ENCODE measurements around the gene TFF2. TPM values are rescaled to one million over a fixed set of nuclear protein-coding genes. Genes with fewer than 3 reads are reported as not detected.
A peak's percentile ranks its signal among the peaks of the same experiment; 100 is the strongest.

The TFF2 gene
- total RNA-seq, 1 donor from 2014 or later: not detected

DNA sequence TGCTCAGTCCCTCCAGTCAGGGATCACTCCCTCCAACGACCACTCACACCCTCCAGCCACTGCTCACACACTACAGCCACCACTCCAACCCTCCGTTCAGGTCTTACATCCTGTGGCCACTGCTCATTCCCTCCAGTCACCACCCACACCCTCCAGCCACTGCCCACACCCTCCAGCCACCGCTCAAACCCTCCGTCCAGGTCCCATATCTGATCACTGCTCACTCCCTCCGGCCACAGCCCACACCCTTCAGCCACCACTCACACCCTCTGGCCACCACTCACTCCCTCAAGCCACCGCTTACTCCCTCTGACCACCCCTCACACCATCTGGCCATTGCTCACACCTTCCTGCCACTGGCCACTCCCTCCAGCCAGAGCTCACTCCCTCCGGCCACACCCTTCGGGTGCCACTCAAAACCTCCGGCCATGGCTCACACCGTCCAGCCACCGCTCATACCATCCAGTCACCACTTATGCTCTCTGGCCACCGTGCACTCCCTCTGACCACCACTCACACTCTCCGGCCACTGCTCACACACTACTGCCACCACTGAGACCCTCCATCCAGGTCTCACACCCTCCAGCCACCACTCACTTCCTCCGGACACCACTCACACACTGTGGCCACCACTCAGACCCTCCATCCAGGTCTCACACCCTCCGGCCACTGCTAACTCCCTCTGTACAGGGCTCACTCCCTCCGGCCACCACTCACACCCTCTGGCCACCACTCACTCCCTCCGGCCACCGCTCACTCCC, 20.3 kb upstream of the TFF2 start:
- DNase-seq (no peak), ATAC-seq (ENCODE audit: poor library complexity) (no peak)
- intact Hi-C loops (cut with DNase I): no loop called here

DNA sequence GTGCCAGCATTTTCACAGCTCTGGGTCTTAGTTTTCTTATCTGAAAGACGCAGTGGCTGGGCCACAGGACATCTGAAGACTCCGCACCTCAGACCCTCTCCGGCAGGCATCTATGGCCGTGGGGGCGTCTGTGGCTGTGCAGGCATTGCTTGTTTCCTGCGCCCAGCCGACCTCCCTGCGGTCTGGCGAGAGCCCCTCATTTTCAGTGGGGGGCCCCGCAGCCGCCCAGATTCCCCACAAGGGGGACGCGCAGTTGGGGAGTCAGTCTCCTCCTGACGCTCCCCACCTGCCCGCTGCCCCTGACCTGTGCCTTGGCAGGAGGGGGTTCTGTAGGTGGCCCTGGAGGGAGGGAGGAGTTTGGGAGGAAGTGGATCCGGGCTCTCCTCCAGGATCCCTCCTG, 19.0 kb upstream of the TFF2 start:
- DNase-seq: no peak
- ATAC-seq (ENCODE audit: poor library complexity): no peak
- intact Hi-C loops (cut with DNase I): no loop called here

DNA sequence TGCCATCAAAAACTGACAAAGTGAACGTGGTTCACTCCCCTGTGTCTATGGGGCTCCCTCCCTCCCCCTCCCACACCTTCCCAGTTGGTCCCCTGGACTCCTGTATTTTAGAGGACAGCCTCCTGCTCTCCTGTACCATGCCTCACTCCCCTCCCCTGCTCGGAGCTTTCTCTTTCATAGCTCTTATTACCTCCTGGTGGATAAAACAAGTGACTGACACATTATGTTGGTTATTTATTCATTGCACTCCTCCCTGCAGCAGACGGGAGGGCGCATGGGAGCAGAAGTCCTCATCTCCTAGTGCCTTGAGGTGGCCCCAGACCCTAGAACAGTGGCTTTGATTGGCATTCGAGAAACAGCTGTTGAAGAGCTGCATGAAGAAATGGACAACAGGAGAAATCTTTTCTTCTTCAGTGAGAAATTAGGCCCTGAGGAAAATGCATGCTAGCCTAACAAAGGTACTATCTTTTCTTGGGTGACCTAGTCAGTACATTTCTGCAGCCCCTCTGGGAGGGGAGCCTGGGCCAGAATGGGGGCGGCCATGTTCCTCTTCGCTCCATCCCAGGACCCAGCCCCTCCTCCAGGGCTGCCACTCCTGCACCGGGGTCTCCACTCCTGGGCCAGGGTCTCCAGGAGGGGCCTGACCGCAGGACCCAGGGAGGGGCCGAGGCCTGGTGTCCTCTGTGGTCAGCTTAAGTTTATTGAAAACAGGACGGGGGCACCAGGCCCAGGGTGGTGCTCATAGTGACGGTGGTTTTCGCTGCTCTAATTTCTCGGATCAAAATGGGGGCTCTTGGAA, 16.8 kb upstream of the TFF2 start:
- ATAC-seq (ENCODE audit: poor library complexity) (no peak), DNase-seq (no peak)
- intact Hi-C loops (cut with DNase I): no loop called here

DNA sequence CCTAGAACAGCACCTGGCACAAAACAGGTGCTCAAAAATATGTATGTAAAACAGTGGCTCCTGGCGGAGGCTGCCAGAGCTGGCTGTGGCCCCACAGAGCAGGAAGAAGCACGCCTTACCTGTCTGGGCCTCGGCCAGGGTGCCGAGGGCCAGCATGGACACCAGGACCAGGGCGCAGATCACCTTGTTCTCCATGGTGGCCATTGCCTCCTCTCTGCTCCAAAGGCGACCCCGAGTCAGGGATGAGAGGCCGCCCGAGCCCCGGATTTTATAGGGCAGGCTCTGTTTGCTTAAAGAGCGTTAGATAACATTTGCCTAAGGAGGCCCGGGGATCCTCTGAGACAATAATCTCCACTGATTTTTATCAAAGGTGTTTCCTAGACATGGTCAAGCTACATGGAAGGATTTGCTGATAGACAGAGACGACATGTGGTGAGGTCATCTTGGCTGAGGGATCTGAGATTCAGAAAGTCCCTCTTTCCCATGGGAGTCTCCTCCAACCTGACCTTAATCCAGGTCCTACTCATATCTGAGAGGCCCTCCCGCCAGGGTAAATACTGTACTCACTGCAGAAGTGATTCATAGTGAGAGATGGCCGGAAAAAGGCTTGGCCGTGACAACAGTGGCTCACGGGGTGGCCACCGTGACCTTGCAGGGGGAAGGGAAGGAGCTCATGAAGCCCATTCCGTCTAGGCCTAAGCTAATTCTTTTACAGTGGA, 15.7 kb upstream of the TFF2 start, which contains the start of gene TFF1:
Gene TFF1 (minus strand): TSS at position 244 of the 719 bp plus-strand sequence. CDS start 40 bp downstream, at position 204.
- DNase-seq (no peak), ATAC-seq (ENCODE audit: poor library complexity) (no peak)
- intact Hi-C loops (cut with DNase I): no loop called here

DNA sequence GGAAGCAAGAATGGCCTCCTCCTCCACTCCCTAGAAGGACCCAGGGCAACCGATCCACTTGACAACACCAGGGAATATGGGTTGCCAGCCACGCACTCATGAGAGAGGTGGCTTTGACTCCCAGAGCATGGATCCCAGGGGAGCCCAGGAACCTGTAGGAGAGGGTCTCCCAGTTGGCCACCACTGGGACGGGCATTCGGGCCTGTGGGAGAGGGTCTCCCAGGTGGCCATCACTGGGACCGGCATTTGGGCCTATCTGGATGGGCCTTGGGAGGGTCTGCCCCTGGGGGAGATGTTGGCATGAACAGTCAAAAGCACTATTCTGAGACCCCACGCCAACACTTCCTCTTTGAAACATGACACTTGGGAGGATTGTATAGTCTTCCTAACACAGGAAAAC, 15.0 kb upstream of the TFF2 start:
- DNase-seq (no peak), ATAC-seq (ENCODE audit: poor library complexity) (no peak)
- intact Hi-C loops (cut with DNase I): no loop called here

DNA sequence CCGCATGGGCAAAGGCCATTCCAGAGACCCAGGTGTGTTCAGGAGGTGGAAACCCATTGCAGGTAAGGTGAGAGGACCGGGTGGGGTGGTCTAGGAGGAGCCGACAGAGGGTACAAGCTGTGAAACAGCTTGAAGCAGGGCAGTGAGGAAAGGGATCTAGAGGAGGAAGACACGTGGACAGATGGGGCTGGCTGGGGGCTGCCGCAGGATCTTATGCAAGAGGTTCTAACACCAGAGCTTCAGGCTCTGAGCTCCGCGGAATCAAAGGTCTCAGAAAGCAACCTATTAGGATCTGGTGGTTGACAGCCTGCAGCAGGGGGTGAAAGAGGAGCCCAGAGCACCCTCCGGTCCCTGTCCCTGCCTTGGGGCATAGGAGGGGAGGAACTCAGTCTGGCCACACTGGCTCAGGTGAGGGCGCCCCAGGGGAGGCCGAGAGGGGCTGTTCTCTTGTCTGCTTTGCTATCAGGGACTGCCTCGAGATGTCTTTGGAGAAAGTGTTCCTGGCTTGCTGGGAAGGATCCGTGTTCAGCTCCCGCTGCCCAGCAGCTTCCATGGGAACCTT, 13.6 kb upstream of the TFF2 start:
- ATAC-seq (ENCODE audit: poor library complexity) (no peak), DNase-seq (no peak)
- intact Hi-C loops (cut with DNase I): no loop called here

DNA sequence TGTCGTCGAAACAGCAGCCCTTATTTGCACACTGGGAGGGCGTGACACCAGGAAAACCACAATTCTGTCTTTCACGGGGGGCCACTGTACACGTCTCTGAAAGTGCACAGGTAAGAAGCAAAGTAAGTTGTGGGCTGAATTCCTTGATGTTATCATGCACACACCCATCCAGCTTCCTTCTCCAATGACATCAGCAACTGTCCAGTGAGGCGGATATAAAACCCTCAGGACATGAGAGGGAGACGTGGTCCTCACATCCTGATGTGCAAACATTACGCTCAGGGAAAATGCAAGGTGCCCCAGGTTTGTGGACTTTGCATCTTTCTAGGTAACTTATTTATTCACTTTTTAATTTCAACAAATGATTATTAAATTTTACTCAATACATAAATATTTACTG, 12.5 kb upstream of the TFF2 start:
- intact Hi-C loops (cut with DNase I): no loop called here
- no peak for ATAC-seq (ENCODE audit: poor library complexity)
- no peak for DNase-seq

DNA sequence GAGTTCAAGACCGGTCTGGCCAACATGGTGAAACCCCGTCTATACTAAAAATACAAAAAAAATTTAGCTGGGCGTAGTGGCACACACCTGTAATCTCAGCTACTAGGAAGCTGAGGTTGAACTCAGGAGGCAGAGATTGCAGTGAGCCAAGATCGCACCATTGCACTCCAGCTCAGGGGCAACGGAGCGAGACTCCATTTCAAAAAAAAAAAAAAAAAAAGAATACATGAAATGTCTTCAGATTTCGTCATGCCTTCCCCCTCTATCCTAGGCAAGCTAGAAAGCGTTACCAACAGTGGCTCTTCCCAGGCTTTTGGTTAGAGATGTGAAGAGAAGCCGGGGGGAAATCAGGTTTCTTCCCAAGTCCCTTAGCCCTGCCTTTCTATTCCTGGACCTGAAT, 11.9 kb upstream of the TFF2 start:
- DNase-seq: no peak
- no peak for ATAC-seq (ENCODE audit: poor library complexity)

DNA sequence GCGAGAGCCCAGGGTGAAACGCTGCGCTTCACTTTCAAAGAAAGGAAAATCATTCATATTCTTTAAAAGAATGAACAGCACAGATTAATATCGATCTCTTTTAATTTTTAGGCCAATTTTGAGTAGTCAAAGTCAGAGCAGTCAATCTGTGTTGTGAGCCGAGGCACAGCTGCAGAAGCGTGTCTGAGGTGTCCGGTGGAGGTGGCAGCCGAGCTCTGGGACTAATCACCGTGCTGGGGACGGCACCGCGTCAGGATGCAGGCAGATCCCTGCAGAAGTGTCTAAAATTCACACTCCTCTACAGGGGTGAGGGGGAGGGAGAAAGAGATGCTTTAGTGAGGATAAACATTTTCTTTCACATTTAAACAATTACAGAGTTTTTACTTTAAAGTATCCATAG, 11.4 kb upstream of the TFF2 start:
- ATAC-seq (ENCODE audit: poor library complexity): no peak
- intact Hi-C loops (cut with DNase I): no loop called here

More for the DNA sequence above, 11.9 kb upstream of the TFF2 start:
- intact Hi-C loops (cut with DNase I): no loop called here

DNA sequence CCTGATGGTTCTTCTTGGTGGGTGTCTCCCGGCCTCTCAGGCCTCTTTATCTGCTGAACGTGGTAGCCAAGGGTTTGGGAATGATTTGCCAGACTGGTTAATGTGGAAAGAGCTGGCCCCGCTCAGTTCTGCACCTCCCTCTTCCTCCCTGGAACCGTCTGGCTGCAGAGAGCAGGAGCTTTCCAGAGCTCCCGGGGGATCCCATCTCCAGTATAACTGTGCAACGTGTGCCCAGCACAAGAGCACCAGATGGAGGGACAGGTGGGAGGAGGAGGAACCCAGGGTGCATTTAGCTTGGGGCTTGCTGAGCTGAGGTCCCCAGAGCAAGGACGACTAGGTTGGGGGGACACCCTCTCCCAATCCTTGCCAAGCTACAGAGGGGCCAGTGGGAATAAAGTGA, 10.5 kb upstream of the TFF2 start:
- no peak for DNase-seq
- ATAC-seq (ENCODE audit: poor library complexity): no peak
- intact Hi-C loops (cut with DNase I): no loop called here

More for the DNA sequence above, 11.4 kb upstream of the TFF2 start:
- DNase-seq: no peak

DNA sequence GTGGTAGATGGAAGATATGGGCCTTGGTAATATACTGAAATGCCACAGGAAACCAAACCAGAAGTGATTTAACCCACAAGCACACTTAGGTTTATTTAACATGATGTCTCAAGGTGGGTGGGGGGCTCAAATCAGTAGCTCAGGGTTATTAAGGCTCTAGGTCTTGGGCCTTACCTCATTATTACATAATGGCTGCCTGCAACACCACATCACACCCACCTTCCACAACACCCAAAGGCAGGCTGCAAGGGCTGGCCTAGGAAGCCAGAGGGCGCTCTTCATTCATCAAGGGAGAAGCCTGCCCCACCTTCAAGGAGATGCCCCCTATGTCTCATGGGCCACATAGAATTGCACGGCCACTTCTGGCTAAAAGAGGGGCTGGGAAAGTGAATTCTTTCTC, 9.5 kb upstream of the TFF2 start:
- DNase-seq (peak; percentile 2), ATAC-seq (ENCODE audit: poor library complexity) (no peak)
- intact Hi-C loops (cut with DNase I): no loop called here

DNA sequence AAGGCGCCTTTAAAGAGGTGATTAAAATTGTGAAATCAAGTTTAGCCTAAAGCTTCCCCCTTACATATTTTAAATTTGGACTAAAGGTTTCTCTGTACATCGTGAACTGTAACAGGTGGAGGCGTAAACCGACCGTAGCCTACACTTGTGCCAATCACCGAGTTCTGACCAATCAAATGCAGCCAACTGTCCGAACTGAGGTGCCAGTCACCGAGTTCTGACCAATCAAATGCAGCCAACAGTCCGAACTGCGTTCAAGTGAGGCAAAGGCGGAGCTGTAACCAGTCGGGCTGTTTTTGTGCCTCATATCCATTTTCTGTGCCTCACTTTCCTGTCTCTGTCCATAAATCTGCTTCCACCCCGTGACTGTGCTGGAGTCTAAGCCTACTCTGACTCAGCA, 8.1 kb upstream of the TFF2 start:
- no peak for ATAC-seq (ENCODE audit: poor library complexity)
- intact Hi-C loops (cut with DNase I): no loop called here
- peak; percentile 13 for DNase-seq

DNA sequence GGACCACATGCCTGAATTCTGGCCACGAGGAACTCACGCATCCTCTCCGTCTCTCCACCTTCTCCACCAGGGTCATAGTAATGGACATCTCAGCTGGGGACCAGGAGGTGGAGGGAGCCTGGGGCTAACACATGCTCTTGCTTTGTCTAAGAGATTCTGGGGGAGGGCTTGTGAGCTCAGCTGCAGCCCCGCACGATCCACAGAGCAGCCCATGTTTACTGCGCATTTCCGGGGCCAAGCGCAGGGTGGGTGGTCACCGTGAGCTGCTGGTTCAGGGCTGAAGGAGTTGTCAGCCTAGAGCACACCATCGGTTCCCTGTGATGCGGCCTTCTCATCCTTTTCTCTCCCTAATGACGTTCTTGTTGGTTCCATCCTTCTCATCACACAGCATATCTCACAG, 7.5 kb upstream of the TFF2 start:
- ATAC-seq (ENCODE audit: poor library complexity): no peak
- intact Hi-C loops (cut with DNase I): no loop called here
- peak; percentile 18 for DNase-seq

DNA sequence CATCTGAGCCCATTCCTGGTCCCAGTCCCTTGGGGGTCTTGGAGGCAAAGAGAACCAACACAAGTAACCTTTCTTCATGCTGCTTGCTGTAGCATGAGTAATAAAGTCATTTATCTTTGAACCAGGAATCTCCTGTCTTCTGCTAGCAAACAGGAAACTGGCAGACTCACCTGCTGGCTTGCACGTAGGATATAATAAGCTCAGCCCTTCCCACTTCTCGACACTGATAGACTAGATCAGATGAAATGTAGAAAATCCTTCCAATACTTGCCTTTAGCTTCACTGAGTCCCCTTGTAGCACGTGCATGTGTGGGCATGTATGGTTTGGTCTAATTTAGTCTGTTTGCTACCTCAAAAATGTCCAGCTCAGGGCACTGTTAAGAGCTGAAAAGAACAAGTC, 6.5 kb upstream of the TFF2 start:
- intact Hi-C loops (cut with DNase I): no loop called here
- DNase-seq (no peak), ATAC-seq (ENCODE audit: poor library complexity) (no peak)

DNA sequence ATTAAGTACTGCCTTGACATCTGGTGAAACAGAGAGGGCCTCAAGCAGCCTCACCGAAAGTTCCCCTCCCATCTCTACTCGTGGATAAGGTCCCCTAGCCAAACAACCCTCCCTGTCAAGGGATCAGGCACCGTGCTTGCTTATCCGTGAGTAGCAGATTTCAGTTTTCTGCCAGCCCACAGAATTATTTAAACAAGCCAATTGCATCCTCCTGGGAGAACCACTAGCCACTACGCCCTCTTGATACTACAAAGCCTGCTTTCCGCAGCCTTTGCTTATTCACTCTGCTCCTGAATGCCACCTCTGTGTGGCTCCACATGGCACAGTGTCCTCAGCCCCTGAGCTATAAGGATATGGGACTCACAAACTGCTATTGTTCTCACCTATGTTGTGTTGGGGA, 5.9 kb upstream of the TFF2 start:
- DNase-seq (no peak), ATAC-seq (ENCODE audit: poor library complexity) (no peak)
- intact Hi-C loops (cut with DNase I): no loop called here

DNA sequence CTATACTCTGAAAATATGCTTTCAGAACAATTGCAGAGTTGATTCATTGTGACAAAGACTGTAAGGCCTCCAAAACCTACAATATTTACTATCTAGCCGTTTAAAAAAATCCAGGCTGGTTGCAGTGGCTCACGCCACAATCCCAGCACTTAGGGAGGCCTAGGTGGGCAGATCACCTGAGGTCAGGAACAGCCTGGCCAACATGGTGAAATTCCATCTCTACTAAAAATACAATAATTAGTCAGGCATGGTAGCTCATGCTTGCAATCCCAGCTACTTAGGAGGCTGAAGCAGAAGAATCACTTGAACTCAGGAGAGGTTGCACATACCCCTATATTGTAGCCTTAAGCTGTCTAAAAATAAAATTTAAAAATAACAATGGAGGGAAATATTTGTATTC, 5.3 kb upstream of the TFF2 start:
- ATAC-seq (ENCODE audit: poor library complexity) (no peak), DNase-seq (no peak)
- intact Hi-C loops (cut with DNase I): no loop called here

DNA sequence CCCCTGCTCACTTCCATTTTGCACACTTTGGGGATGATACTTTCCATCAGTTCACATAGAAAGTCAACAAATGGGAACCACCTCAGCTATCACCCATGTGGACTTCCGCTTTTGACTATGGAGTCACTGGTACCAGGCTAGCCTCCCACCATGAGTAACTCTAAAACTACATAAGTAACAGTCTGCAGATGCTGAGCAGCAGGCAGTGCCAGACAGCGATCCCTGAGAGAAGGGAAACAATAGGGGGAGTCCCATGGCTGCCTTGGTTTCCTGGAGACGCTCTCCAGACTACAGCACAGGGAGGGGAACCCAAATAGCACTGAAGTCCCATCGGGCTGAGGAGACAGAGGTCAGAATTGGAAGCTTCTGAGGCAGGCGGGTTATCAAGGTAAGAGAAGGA, 2.8 kb upstream of the TFF2 start:
- DNase-seq (no peak), ATAC-seq (ENCODE audit: poor library complexity) (no peak)
- intact Hi-C loops (cut with DNase I): no loop called here

DNA sequence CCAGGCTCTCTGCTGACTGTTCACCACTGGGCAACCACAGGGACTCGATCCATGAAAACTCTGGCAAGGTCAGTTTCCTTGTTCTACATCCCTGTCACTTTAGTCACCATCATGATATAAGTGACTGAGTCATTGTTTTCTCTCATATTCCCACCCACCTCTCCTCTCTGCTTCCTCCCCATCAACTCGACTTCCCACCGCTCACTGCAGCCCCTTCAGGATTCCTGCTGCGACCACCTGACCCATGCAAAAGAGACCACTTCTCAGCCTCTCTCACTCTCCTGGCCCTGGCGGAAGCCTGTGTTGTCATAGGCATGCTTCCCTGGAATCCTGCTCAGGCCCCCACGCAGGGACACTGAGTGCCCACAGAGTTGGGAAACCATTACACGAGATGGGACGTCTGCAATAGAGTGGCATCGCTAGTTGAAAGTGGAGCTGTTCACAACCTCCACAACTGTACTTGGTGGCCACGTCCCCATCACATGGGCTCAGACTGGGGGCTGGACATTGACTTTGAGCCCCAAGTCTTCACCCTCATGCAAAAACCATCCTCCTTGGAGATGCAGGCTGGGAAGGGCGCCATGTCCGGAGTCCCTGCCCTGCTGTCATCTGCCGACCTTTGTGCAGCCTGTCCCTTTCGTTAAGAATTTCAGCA, 1.8 kb upstream of the TFF2 start:
- ATAC-seq (ENCODE audit: poor library complexity) (no peak), DNase-seq (no peak)

More for the DNA sequence above, 1.8 kb upstream of the TFF2 start:
- intact Hi-C loops (cut with DNase I): no loop called here

Measured in Right ventricle myocardium superior (tissue), 1 donor.